Measurements from ENCODE around the gene LARGE1. TPM values are rescaled to one million over a fixed set of nuclear protein-coding genes. Genes with fewer than 3 reads are reported as not detected.
A peak's percentile ranks its signal among the peaks of the same experiment; 100 is the strongest.

The LARGE1 gene
- total and polyA plus RNA-seq, 10 donors = 1.9 to 35.8 (median 22.8) TPM

GRCh38 chr22:33315117-33315516 lies 605.2 kb downstream of the LARGE1 start:
- H3K4me1 ChIP-seq = no peaks in the 10 kb centered on the region
- H3K9me3 ChIP-seq = no peaks in the 10 kb centered on the region
- intact Hi-C loops (cut with DNase I; ENCODE audit: low total_unique reads) = loop anchor here (5.0 kb wide), 1 partner anchor 262 kb away; no protein-coding TSS in a partner anchor
- DNase-seq = peak; percentile 2
- no peaks in the 10 kb centered on the region for H3K27me3 ChIP-seq (replicated peaks in 1 of 7)
- WGBS, 5 donors = 91 to 95% (median 93%) methylated on average over 11 of the region's 11 CpGs
- TF ChIP-seq POLR2AphosphoS5 (IDR thresholded peaks at IDR 0.05) (no peak), POLR2A (IDR thresholded peaks at IDR 0.05) (no peak)
- no peak overlapping the region for H3K4me3 ChIP-seq
- H3K27ac ChIP-seq = no peak overlapping the region
- peaks cover 0 to 40% (median 0%) of the 10 kb centered on the region in 6 donors for H3K36me3 ChIP-seq

- TF ChIP-seq CTCF (IDR thresholded peaks at IDR 0.05 in 8 of 11, conservative IDR thresholded peaks at IDR 0.05 in 3 of 11) (no peak), POLR2A (IDR thresholded peaks at IDR 0.05) (no peak), POLR2AphosphoS5 (IDR thresholded peaks at IDR 0.05) (no peak)
- 70 to 81% (median 75%) methylated on average over 5 of the region's 5 CpGs for WGBS, 5 donors
- Histone ChIP-seq H3K4me3 (no peak overlapping the region), H3K36me3 (peaks cover 0 to 46% (median 0%) of the 10 kb centered on the region in 6 donors), H3K27ac (no peak overlapping the region), H3K27me3 (replicated peaks in 1 of 7) (no peaks in the 10 kb centered on the region), H3K9me3 (no peaks in the 10 kb centered on the region), H3K4me1 (no peaks in the 10 kb centered on the region)
- intact Hi-C loops (cut with DNase I; ENCODE audit: low total_unique reads) = no loop called here
- DNase-seq = no peak
Measured at GRCh38 chr22:33314316-33314715, 606.0 kb downstream of the LARGE1 start.

- H3K9me3 ChIP-seq = no peaks in the 10 kb centered on the region
- peaks cover 0 to 4% (median 0%) of the 10 kb centered on the region in 6 donors for H3K36me3 ChIP-seq
- TF ChIP-seq POLR2AphosphoS5 (IDR thresholded peaks at IDR 0.05) (no peak), CTCF (IDR thresholded peaks at IDR 0.05 in 8 of 11, conservative IDR thresholded peaks at IDR 0.05 in 3 of 11) (no peak), POLR2A (IDR thresholded peaks at IDR 0.05) (no peak)
- H3K4me3 ChIP-seq = no peak overlapping the region
- no peaks in the 10 kb centered on the region for H3K27me3 ChIP-seq (replicated peaks in 1 of 7)
- WGBS, 5 donors = 43 to 59% (median 48%) methylated on average over 9 of the region's 9 CpGs
- DNase-seq = peak; percentile 36
- H3K4me1 ChIP-seq = peaks cover 5 to 53% (median 27%) of the 10 kb centered on the region in 6 donors
- peak overlapping the region in 2 of 8 donors; percentile 3 to 30 for H3K27ac ChIP-seq
- intact Hi-C loops (cut with DNase I; ENCODE audit: low total_unique reads) = loop anchor here (10.0 kb wide), 1 partner anchor 1722 kb away; no protein-coding TSS in a partner anchor
Measured at GRCh38 chr22:33303099-33303498, 617.2 kb downstream of the LARGE1 start.

- H3K27ac ChIP-seq = peak overlapping the region in 1 of 8 donors; percentile 10
- WGBS, 5 donors = 51 to 76% (median 70%) methylated on average over 11 of the region's 11 CpGs
- H3K27me3 ChIP-seq (replicated peaks in 1 of 7) = no peaks in the 10 kb centered on the region
- H3K4me1 ChIP-seq = peaks cover 5 to 53% (median 27%) of the 10 kb centered on the region in 6 donors
- peak; percentile 70 for DNase-seq
- intact Hi-C loops (cut with DNase I; ENCODE audit: low total_unique reads) = loop anchor here (10.0 kb wide), 1 partner anchor 1722 kb away; no protein-coding TSS in a partner anchor
- no peak overlapping the region for H3K4me3 ChIP-seq
- TF ChIP-seq POLR2A (IDR thresholded peaks at IDR 0.05) (no peak), CTCF (IDR thresholded peaks at IDR 0.05 in 8 of 11, conservative IDR thresholded peaks at IDR 0.05 in 3 of 11) (no peak), POLR2AphosphoS5 (IDR thresholded peaks at IDR 0.05) (no peak)
- H3K36me3 ChIP-seq = peaks cover 0 to 4% (median 0%) of the 10 kb centered on the region in 6 donors
- no peaks in the 10 kb centered on the region for H3K9me3 ChIP-seq
Measured at GRCh38 chr22:33302549-33302948, 617.7 kb downstream of the LARGE1 start.
